ENCODE data around the gene VAT1L. TPM values are rescaled to one million over a fixed set of nuclear protein-coding genes. Genes with fewer than 3 reads are reported as not detected.

The VAT1L gene
- total and polyA plus RNA-seq, 2 donors (not counting 1 experiment from before 2014, with no cell fraction given), result 17.9 to 86.9 TPM

DNA sequence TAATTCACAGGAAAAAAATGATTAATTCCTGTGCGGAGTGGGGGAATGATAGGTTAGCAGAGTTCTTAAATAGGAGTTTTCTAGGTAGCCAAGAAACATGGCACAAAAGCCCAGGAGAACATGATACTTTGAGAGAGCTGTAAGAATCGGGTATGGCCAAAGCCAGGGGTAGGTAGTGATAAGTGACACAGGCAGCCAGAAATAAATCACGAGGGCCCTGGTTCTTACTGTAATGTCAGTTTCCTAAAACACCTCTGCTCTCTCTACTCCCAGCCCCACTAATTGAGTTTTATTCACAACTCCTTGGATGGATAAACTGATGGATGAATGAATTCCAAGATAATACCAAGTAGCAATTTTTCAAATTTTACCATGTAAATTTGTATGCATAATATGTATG is 54.1 kb downstream of the VAT1L start:
- H3K9ac ChIP-seq (ENCODE audit: insufficient read depth, low read length), result no peak overlapping the region
- H2AFZ ChIP-seq (ENCODE audit: low read length), result no peak overlapping the region
- no peaks in the 10 kb centered on the region for H3K4me1 ChIP-seq (ENCODE audit: control insufficient read depth, extremely low read depth, insufficient read depth, low read length)
- TF ChIP-seq EZH2 (IDR thresholded peaks at IDR 0.05; ENCODE audit: low read length, missing control alignments), result no peak
- TF ChIP-seq, protein P1, sequence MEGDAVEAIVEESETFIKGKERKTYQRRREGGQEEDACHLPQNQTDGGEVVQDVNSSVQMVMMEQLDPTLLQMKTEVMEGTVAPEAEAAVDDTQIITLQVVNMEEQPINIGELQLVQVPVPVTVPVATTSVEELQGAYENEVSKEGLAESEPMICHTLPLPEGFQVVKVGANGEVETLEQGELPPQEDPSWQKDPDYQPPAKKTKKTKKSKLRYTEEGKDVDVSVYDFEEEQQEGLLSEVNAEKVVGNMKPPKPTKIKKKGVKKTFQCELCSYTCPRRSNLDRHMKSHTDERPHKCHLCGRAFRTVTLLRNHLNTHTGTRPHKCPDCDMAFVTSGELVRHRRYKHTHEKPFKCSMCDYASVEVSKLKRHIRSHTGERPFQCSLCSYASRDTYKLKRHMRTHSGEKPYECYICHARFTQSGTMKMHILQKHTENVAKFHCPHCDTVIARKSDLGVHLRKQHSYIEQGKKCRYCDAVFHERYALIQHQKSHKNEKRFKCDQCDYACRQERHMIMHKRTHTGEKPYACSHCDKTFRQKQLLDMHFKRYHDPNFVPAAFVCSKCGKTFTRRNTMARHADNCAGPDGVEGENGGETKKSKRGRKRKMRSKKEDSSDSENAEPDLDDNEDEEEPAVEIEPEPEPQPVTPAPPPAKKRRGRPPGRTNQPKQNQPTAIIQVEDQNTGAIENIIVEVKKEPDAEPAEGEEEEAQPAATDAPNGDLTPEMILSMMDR (conservative IDR thresholded peaks at IDR 0.05 in 1 of 2, IDR thresholded peaks at IDR 0.05 in 1 of 2; ENCODE audit: low read depth in 1 of 2, low read length in 2 of 2), result no peak
- no peaks in the 10 kb centered on the region for H4K20me1 ChIP-seq (ENCODE audit: control insufficient read depth, extremely low read depth, insufficient read depth, low read length)
- no peaks in the 10 kb centered on the region for H3K9me3 ChIP-seq (ENCODE audit: control insufficient read depth, insufficient read depth, low read depth, low read length)
- DNase-seq (ENCODE audit: low read depth in 2 of 2), result no peak
- no peak overlapping the region for H3K4me2 ChIP-seq (ENCODE audit: extremely low read depth, insufficient read depth, low read length)
- no peaks in the 10 kb centered on the region for H3K79me2 ChIP-seq (ENCODE audit: control insufficient read depth, insufficient read depth, low read length)
- H3K36me3 ChIP-seq (ENCODE audit: control insufficient read depth, insufficient read depth, low read length), result no peaks in the 10 kb centered on the region
- no peaks in the 10 kb centered on the region for H3K27me3 ChIP-seq (ENCODE audit: control insufficient read depth, insufficient read depth, low read length)
- no peak overlapping the region for H3K4me3 ChIP-seq (replicated peaks in 1 of 4; ENCODE audit: control extremely low read depth in 1 of 4, insufficient read depth in 1 of 4, low read depth in 3 of 4, low read length in 4 of 4)
- no peak overlapping the region for H3K27ac ChIP-seq (ENCODE audit: insufficient read depth, low read length)

DNA sequence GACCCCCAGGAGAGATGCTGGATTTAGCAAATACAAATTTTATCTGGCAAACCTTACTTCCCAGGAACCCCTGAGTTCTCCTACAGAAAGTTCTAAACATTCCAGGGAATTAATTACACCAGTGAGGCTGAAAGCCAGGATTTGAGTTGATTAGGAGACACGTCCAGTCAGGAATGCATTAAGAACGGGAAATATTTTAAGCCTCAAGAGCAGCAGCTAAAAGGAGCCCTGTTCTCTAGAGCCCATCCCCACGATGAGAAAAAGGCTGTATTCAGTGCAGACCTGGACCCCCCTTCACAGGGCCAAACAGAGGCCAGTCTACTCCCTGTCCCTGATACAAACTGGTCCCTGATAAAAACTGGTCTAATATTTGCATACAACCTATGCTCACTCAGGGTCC is 55.0 kb downstream of the VAT1L start:
- Histone ChIP-seq H2AFZ (ENCODE audit: low read length) (no peak overlapping the region), H3K36me3 (ENCODE audit: control insufficient read depth, insufficient read depth, low read length) (no peaks in the 10 kb centered on the region), H3K4me1 (ENCODE audit: control insufficient read depth, extremely low read depth, insufficient read depth, low read length) (no peaks in the 10 kb centered on the region), H3K27ac (ENCODE audit: insufficient read depth, low read length) (no peak overlapping the region), H3K9ac (ENCODE audit: insufficient read depth, low read length) (no peak overlapping the region), H3K27me3 (ENCODE audit: control insufficient read depth, insufficient read depth, low read length) (no peaks in the 10 kb centered on the region), H3K4me2 (ENCODE audit: extremely low read depth, insufficient read depth, low read length) (no peak overlapping the region), H3K9me3 (ENCODE audit: control insufficient read depth, insufficient read depth, low read depth, low read length) (no peaks in the 10 kb centered on the region), H3K79me2 (ENCODE audit: control insufficient read depth, insufficient read depth, low read length) (no peaks in the 10 kb centered on the region), H3K4me3 (replicated peaks in 1 of 4; ENCODE audit: control extremely low read depth in 1 of 4, insufficient read depth in 1 of 4, low read depth in 3 of 4, low read length in 4 of 4) (no peak overlapping the region), H4K20me1 (ENCODE audit: control insufficient read depth, extremely low read depth, insufficient read depth, low read length) (no peaks in the 10 kb centered on the region)
- peak in 1 of 2 donors; percentile 44 for DNase-seq (ENCODE audit: low read depth in 2 of 2)
- TF ChIP-seq EZH2 (IDR thresholded peaks at IDR 0.05; ENCODE audit: low read length, missing control alignments), result no peak
- TF ChIP-seq, protein P1 (conservative IDR thresholded peaks at IDR 0.05 in 1 of 2, IDR thresholded peaks at IDR 0.05 in 1 of 2; ENCODE audit: low read depth in 1 of 2, low read length in 2 of 2), result no peak

DNA sequence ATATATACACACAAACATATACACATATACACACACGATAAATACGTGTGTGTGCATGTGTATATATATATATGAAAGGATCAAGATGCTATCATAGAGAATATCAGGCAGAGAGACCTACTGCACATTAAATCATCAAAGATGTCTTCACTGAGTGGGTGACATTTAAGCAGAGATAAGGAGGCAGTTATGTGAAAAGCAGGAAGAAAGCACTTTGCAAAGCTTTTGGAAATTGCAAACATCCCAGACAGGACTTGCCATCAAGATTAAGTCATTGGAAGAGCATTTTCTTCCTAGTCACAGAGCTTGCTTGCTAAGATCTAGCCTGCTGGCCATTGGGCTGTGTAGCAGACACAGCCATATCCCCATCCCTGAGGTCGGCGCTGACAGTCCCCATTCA is 56.4 kb downstream of the VAT1L start:
- Histone ChIP-seq H3K9me3 (ENCODE audit: control insufficient read depth, insufficient read depth, low read depth, low read length) (no peaks in the 10 kb centered on the region), H3K4me2 (ENCODE audit: extremely low read depth, insufficient read depth, low read length) (no peak overlapping the region), H3K4me3 (replicated peaks in 1 of 4; ENCODE audit: control extremely low read depth in 1 of 4, insufficient read depth in 1 of 4, low read depth in 3 of 4, low read length in 4 of 4) (no peak overlapping the region), H2AFZ (ENCODE audit: low read length) (no peak overlapping the region), H3K9ac (ENCODE audit: insufficient read depth, low read length) (no peak overlapping the region), H3K36me3 (ENCODE audit: control insufficient read depth, insufficient read depth, low read length) (no peaks in the 10 kb centered on the region), H3K27ac (ENCODE audit: insufficient read depth, low read length) (no peak overlapping the region), H3K79me2 (ENCODE audit: control insufficient read depth, insufficient read depth, low read length) (no peaks in the 10 kb centered on the region), H3K27me3 (ENCODE audit: control insufficient read depth, insufficient read depth, low read length) (no peaks in the 10 kb centered on the region), H4K20me1 (ENCODE audit: control insufficient read depth, extremely low read depth, insufficient read depth, low read length) (no peaks in the 10 kb centered on the region), H3K4me1 (ENCODE audit: control insufficient read depth, extremely low read depth, insufficient read depth, low read length) (no peaks in the 10 kb centered on the region)
- TF ChIP-seq EZH2 (IDR thresholded peaks at IDR 0.05; ENCODE audit: low read length, missing control alignments), result no peak
- TF ChIP-seq, protein P1 (conservative IDR thresholded peaks at IDR 0.05 in 1 of 2, IDR thresholded peaks at IDR 0.05 in 1 of 2; ENCODE audit: low read depth in 1 of 2, low read length in 2 of 2), result no peak
- DNase-seq (ENCODE audit: low read depth in 2 of 2), result no peak
